ENCODE measurements around the gene EIF1AD.
"Not testable (repeated sequence)": the region's sequence is repeated elsewhere in the genome, so short reads cannot be mapped to it uniquely, and the experiment has no call there.

GRCh38 chr11:66010036-66010435 is 8.1 kb upstream of the EIF1AD start:
- not testable (repeated sequence) for TF ChIP-seq CTCF, POLR2A (IDR thresholded peaks at IDR 0.05)
